HG03457 (cell line): ENCODE measurements around the gene LPAR3.

Experiments used
- ATAC-seq: cut with Tn5 transposase; IDR thresholded peaks from one replicate; pipeline ENCODE4 v1.9.1; 2021; ENCODE audit warnings: moderate number of reproducible peaks; ENCODE audit not compliant: unreplicated experiment

LPAR3 gene

GRCh38 chr1:84780000-84780716 lies 112.8 kb downstream of the LPAR3 start:
- no peak for ATAC-seq

GRCh38 chr1:84776639-84777038 lies 116.4 kb downstream of the LPAR3 start:
- ATAC-seq: no peak

- no peak for ATAC-seq
Observed at GRCh38 chr1:84775535-84775920, 117.5 kb downstream of the LPAR3 start.

GRCh38 chr1:84774669-84775534 lies 118.1 kb downstream of the LPAR3 start:
- no peak for ATAC-seq

GRCh38 chr1:84773933-84774497 lies 119.0 kb downstream of the LPAR3 start:
- ATAC-seq: no peak

- no peak for ATAC-seq
Observed at GRCh38 chr1:84773195-84773594, 119.8 kb downstream of the LPAR3 start.

- ATAC-seq: no peak
Observed at GRCh38 chr1:84772428-84772943, 120.5 kb downstream of the LPAR3 start.

- no peak for ATAC-seq
Observed at GRCh38 chr1:84771895-84772294, 121.1 kb downstream of the LPAR3 start.

- no peak for ATAC-seq
Observed at GRCh38 chr1:84770481-84770880, 122.5 kb downstream of the LPAR3 start.

- no peak for ATAC-seq
Observed at GRCh38 chr1:84769636-84770035, 123.4 kb downstream of the LPAR3 start.

GRCh38 chr1:84768634-84769033 lies 124.4 kb downstream of the LPAR3 start:
- ATAC-seq: no peak

- no peak for ATAC-seq
Observed at GRCh38 chr1:84763912-84764680, 128.9 kb downstream of the LPAR3 start.

- no peak for ATAC-seq
Observed at GRCh38 chr1:84762664-84763063, 130.3 kb downstream of the LPAR3 start.
